Measurements from ENCODE around the gene XXYLT1. TPM values are rescaled to one million over a fixed set of nuclear protein-coding genes. Genes with fewer than 3 reads are reported as not detected.

The XXYLT1 gene
- total RNA-seq, 3 donors from 2014 or later: 10.0 to 10.7 (median 10.2) TPM

DNA sequence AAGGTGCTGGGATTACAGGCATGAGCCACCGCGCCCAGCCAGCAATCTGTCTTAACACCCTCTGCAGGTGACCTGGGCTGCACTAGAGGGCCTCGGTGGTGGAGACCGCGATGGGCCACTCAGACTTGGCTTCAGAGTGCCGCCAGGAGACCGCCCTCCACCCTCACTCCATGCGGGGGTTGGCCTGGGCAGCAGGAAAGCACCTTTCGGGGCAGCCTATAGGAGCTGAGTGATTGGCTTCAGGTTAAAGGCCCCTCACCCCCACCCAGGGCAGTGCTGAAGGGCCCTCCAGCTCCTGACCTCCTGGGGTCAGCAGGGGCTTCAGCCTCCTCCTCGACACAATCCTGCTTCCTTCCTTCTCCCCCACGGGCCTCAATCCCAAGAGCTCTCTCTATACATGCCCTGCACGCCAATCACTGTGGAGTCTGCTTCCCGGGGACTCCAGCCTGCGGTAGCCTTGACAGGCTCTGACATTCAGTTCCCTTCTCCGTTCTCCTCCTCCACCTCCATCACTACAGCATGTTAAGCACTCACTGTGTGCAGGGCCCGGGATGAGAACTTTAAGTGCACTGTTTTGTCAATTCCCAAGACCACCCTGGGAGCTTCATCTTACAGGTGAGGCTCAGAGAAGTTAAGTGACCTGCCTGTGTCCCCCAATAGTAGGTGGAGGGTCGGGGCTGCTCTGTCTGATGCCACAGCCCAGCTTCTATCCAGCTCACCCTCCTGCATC is 225.3 kb downstream of the XXYLT1 start:
- no peak for DNase-seq
- Histone ChIP-seq H3K9me3 (no peaks in the 10 kb centered on the region), H3K4me3 (no peak overlapping the region), H3K4me1 (ENCODE audit: low read depth) (no peaks in the 10 kb centered on the region), H3K36me3 (ENCODE audit: low read depth) (no peaks in the 10 kb centered on the region)
- intact Hi-C loops (cut with DNase I, micrococcal nuclease): no loop called here
- TF ChIP-seq, protein P1, sequence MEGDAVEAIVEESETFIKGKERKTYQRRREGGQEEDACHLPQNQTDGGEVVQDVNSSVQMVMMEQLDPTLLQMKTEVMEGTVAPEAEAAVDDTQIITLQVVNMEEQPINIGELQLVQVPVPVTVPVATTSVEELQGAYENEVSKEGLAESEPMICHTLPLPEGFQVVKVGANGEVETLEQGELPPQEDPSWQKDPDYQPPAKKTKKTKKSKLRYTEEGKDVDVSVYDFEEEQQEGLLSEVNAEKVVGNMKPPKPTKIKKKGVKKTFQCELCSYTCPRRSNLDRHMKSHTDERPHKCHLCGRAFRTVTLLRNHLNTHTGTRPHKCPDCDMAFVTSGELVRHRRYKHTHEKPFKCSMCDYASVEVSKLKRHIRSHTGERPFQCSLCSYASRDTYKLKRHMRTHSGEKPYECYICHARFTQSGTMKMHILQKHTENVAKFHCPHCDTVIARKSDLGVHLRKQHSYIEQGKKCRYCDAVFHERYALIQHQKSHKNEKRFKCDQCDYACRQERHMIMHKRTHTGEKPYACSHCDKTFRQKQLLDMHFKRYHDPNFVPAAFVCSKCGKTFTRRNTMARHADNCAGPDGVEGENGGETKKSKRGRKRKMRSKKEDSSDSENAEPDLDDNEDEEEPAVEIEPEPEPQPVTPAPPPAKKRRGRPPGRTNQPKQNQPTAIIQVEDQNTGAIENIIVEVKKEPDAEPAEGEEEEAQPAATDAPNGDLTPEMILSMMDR (IDR thresholded peaks at IDR 0.05): no peak
- no peak for ATAC-seq

DNA sequence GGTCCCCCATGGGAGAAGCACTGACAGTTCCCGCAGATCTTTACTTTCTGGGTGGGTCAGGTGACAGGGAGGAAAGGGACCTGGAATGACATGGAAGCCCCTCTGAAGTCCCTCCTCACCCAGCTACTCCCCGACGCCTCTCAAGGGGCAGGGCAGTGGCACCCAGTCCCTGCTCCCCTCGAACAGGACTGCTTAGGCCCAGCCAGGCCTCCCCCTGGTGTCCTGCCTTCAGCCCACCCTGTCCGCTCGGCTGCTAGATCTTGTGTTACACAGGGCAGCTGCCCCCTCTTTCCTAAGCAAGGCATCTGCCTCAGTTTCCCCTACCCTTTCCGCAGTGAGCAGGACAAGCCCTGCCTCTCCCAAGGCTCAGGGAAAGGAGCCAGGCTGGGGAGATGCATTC is 226.5 kb downstream of the XXYLT1 start:
- Histone ChIP-seq H3K36me3 (ENCODE audit: low read depth) (no peaks in the 10 kb centered on the region), H3K4me3 (no peak overlapping the region), H3K9me3 (no peaks in the 10 kb centered on the region), H3K4me1 (ENCODE audit: low read depth) (no peaks in the 10 kb centered on the region)
- DNase-seq: no peak
- no peak for ATAC-seq
- intact Hi-C loops (cut with DNase I, micrococcal nuclease): no loop called here
- TF ChIP-seq, protein P1 (IDR thresholded peaks at IDR 0.05): no peak

DNA sequence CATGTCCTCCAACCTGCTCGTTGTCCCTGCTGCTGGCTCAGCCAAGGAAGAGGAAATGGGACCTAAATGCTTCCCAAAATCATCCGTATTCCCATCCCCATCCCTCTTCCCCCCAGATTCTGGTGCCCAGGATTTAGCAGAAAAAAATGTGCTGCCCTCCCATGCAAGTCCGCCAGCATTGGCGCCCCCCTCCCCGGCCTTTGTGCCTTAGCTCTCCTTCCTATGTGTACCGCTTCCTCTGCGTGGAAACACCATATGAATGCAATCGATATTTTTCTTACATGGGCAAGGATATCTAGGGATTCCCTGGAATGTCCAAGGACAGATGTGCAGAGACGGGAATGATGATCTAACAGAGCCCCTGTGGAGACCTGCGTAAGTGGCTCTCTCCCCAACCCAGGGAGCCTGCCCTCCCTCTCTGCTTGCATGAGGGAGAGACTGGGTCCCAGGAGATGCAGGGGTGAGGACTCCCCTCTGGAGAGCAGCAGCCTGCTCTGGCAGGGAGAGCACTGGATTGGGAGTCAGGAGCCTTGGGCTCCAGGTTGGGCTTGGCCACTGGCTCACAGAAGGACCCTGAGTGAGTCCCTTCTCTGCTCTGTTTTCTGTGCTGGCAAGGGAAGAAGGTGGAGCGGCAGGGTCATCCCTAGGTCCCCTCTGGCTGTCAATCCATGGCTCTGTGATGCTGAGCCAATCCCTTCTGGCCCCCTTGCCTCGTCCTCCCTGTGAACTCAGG is 227.2 kb downstream of the XXYLT1 start:
- ATAC-seq (no peak), DNase-seq (no peak)
- H3K4me1 ChIP-seq (ENCODE audit: low read depth): no peaks in the 10 kb centered on the region
- H3K4me3 ChIP-seq: no peak overlapping the region
- TF ChIP-seq, protein P1 (IDR thresholded peaks at IDR 0.05): no peak
- H3K9me3 ChIP-seq: no peaks in the 10 kb centered on the region
- intact Hi-C loops (cut with DNase I, micrococcal nuclease): no loop called here
- H3K36me3 ChIP-seq (ENCODE audit: low read depth): no peaks in the 10 kb centered on the region

DNA sequence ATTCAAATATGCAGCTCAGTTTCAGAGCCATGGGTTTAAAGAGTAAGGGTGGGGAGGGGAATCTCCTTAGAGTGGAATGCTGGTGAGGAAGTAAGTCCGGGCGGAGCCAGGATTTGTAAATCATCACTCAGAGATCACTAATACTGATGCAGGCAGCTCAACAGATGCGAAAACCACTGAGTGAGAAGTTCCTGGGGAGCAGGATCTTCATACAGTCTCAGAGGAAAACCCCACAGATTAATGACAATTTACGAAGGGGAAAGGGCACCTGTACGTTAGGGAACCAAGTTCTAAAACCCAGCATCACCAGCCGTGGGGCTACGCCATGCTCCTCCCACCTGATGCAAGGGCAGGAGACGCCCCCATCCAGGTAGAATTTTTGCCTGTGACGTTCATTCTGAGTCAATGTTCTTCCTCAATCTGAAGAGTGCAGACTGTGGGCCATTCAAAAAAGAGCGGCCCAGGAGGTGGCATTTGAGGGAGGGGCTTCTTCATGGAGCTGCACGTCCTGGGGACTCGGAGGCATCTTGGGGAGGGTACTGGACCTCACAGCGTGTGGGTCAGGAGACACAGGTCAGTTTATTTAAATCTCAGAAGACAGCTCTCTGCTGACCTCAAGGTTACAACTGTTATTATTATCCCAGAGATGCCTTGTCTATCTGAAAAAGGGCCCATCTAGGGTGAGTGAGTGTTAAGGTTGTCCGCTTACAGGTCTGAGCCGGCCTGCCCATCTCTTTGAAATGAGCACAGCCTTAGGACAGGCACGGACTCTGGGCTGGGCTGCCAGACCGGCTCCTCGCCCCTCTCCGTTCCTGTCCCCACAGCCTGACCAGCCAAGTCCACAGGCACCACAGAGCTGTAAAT is 228.0 kb downstream of the XXYLT1 start:
- Histone ChIP-seq H3K9me3 (no peaks in the 10 kb centered on the region), H3K4me3 (no peak overlapping the region), H3K36me3 (ENCODE audit: low read depth) (no peaks in the 10 kb centered on the region), H3K4me1 (ENCODE audit: low read depth) (no peaks in the 10 kb centered on the region)
- no peak for DNase-seq
- TF ChIP-seq, protein P1 (IDR thresholded peaks at IDR 0.05): no peak
- intact Hi-C loops (cut with DNase I, micrococcal nuclease): no loop called here
- no peak for ATAC-seq

DNA sequence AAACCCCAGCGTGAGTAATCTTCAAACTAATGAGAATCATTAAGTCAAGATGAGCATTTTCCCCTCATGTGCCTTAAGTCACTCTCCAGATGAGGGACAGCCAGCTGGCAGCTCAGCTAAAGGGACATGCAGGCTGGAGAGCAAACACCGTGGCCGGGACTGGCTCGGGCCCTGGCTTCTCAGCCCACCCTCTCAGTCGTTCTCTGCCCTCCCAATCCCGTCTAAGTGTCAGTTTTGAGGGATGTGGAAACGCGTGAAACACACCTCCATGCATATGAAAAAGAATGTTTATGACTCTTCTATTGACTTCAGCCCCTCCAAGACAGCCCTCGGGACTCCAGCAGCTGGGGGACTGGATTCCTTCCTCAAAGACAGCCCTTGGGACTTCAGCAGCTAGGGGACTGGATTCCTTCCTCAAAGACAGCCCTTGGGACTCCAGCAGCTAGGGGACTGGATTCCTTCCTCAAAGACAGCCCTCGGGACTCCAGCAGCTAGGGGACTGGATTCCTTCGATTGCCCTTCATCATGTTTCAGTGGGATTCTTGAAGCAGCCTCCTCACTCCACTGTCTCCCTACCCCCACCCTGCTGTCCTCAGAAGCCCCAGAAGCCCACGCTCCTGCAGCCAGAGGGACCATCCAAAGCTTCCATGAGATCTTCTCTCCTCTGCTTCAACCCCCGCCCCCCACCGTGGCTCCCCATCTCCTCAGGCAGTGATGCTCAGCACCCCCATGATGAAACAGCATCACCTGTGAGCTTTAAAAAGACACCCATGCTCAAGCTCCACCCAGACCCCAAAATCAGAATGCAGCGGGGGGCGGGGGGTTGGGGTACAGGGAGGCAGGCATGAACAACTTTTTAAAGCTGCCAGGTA is 228.9 kb downstream of the XXYLT1 start:
- Histone ChIP-seq H3K4me3 (no peak overlapping the region), H3K36me3 (ENCODE audit: low read depth) (no peaks in the 10 kb centered on the region), H3K9me3 (no peaks in the 10 kb centered on the region), H3K4me1 (ENCODE audit: low read depth) (no peaks in the 10 kb centered on the region)
- TF ChIP-seq, protein P1 (IDR thresholded peaks at IDR 0.05): no peak
- DNase-seq (no peak), ATAC-seq (no peak)
- intact Hi-C loops (cut with DNase I, micrococcal nuclease): no loop called here
